NCI-H226 (cell line): ENCODE results near the gene PPP2R3A.
"Not testable (repeated sequence)": the region's sequence is repeated elsewhere in the genome, so short reads cannot be mapped to it uniquely, and the experiment has no call there.

Source experiments
- DNase-seq: peaks from one replicate; pipeline ENCODE4 v3.0.0-alpha.2; 2015

PPP2R3A gene

DNA sequence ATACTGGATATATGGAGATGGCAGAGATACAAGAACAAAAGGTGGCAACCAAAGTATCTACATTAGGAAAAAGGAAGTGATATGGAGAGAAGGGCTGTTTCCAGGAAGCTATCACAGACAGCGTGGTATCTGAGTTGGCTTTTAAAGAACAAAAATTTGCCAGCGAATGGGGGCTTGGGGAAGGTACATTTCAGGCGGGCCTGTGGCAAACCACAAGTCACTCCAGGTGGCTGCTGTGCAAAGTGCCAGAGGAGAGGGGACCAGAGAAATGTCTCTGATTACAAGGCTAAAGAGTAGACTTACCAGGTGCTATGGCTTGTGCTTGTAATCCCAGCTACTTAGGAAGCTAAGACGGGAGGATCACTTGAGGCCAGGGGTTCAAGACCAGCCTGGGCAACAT is 139.5 kb downstream of the PPP2R3A start:
- no peak for DNase-seq

DNA sequence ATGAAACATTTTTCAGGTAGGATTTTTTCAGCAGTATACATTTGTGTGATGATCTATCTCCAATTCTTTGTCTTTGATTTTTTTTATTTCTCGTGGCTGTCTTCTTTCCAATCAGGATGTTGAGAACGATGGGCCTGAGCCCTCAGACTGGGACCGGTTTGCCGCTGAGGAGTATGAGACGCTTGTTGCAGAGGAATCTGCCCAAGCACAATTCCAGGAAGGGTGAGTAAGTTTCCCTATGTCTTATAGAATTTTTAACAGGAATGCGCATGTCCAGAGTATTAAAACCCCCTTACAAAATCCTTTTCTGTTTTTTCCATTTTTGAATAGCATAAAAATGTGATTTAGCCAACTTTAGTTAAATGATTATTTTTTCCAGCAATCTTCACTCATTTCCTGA is 140.6 kb downstream of the PPP2R3A start:
- DNase-seq: no peak

DNA sequence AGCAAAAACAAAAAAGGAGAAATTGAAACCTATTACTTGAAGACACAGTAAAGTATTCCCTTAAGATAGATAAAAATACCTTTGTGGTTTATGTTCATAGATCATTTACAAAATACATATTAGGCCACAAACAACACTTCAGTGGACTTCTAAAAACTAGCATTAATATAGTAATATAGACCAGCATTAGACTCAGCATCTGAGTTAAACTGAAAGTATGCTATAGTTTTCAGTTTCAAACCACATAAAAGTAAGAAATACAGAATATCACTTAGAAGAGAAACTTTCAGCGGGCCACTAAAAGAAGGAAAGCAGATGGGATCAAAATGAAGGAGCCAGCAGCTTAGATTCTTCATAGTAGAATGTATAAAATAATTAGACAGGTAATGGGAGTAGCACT is 144.0 kb downstream of the PPP2R3A start:
- DNase-seq: no peak

DNA sequence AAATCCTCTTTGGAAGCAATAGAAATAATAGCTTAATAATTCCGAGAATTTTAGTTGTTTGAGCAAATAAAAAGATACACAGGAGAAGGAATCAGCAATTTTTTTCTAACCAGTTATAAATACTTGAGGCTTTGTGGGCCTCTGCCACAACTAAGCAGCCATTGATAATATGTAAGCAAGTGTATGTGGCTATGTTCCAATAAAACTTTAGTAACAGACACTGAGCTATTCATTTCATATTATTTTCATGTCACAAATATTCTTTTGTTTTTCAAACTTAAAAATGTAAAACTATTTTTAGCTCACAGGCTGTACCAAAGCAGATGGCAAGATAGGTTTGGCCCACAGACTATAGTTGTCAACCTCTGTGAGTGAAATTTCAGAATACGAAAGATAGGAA is 145.0 kb downstream of the PPP2R3A start:
- no peak for DNase-seq

DNA sequence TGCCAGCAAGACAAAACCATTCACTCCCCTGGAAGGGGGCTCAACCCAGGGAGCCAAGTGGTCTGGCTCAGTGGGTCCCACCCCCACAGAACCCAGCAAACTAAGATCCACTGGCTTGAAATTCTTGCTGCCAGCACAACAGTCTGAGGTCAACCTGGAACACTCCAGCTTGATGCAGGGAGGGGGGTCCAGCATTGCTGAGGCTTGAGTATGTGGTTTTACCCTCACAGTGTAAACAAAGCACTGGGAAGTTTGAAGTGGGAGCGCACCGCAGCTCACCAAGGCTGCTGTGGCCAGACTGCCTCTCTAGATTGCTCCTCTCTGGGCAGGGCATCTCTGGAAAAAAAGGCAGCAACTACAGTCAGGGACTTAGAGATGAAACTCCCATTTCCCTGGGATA is 148.9 kb downstream of the PPP2R3A start:
- DNase-seq: no peak

DNA sequence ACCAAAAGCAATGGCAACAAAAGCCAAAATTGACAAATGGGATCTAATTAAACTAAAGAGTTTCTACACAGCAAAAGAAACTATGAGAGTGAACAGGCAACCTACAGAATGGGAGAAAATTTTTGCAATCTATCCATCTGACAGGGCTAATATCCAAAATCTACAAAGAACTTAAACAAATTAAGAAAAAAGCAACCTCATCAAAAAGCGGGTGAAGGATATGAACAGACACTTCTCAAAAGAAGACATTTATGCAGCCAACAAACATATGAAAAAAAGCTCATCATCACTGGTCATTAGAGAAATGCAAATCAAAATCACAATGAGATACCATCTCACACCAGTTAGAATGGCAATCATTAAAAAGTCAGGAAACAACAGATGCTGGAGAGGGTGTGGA is 153.8 kb downstream of the PPP2R3A start:
- not testable (repeated sequence) for DNase-seq

DNA sequence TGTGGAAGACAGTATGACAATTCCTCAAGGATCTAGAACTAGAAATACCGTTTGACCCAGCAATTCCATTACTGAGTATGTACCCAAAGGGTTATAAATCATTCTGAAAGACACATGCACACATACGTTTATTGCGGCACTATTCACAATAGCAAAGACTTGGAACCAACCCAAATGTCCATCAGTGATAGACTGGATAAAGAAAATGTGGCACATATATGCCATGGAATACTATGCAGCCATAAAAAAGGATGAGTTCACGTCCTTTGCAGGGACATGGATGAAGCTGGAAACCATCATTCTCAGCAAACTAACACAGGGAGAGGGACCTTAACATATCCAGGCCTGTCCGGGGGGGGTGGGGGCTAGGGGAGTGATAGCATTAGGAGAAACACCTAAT is 154.3 kb downstream of the PPP2R3A start:
- DNase-seq: not testable (repeated sequence)

DNA sequence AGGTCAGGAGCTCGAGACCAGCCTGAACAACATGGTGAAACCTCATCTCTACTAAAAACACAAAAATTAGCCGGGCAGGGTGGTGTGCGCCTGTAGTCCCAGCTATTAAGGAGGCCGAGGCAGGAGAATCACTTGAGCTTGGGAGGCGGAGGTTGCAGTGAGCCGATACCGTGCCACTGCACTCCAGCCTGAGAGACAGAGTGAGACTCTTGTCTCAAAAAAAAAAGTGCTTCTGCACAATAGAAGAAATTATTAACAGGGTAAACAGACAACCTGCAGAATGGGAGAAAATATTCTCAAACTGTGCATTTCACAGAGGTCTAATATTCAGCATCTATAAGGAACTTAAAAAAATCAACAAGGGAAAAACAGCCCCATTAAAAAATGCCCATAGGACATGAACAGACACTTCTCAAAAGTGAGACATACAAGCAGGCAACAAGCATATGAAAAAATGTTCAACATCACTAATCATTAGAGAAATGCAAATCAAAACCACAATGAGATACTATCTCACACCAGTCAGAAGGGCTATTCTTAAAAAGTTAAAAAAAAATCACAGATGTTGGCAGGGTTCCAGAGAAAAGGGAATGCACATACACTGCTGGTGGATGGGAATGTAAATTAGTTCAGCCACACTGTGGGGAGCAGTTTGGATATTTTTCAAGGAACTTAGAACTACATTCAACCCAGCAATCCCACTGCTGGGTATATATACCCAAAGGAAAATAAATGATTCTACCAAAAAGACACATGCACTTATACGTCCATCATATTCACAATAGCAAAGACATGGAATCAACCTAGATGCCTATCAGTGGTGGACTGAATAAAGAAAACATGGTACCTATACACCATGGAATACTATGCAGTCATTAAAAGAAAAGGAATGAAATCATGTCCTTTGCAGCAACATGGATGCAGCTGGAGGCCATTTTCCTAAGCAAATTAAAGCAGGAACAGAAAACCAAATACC is 155.1 kb downstream of the PPP2R3A start:
- peak; percentile 15 for DNase-seq

DNA sequence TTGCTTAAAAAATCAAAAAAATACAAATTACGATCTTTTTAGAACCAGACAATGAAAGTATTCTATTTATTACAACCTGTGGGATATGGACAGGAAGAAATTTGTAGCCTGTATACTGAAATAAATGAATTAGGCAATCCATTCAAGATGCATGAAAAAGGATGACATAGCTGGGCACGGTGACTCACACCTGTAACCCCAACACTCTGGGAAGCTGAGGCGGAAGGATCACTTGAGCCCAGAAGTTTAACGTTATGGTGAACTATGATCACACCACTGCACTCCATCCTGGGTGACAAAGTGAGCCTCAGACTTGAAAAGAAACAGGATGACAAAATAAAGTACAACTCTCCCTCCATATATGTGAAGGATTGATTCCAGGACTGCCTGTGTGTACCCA is 156.5 kb downstream of the PPP2R3A start:
- DNase-seq: no peak

DNA sequence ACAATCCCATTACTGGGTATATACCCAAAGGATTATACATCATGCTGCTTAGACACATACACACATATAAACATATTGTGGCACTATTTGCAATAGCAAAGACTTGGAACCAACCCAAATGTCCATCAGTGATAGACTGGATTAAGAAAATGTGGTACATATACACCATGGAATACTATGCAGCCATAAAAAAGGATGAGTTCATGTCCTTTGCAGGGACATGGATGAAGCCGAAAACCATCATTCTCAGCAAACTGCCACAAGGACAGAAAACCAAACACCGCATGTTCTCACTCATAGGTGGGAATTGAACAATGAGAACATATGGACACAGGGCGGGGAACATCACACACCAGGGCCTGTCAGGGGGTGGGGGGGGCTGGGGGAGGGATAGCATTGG is 166.1 kb downstream of the PPP2R3A start:
- DNase-seq: not testable (repeated sequence)

DNA sequence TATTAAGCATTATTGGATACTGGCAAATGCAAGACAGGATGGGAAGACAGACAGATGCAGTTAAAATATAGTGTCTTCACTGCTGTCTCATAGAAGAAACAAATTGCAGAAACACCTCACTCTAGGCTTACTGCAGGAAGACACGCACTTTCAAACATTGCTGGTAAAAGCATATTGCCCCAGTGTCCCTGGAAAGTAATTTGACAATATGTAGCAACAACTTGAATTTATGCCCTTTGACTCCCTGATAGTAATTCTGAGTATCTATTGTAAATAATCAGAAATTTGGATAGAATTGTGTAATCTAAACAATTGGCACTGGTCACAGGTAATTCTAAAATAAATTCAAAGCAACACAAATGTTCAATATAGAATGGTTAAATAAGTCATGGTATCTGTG is 168.6 kb downstream of the PPP2R3A start:
- no peak for DNase-seq

DNA sequence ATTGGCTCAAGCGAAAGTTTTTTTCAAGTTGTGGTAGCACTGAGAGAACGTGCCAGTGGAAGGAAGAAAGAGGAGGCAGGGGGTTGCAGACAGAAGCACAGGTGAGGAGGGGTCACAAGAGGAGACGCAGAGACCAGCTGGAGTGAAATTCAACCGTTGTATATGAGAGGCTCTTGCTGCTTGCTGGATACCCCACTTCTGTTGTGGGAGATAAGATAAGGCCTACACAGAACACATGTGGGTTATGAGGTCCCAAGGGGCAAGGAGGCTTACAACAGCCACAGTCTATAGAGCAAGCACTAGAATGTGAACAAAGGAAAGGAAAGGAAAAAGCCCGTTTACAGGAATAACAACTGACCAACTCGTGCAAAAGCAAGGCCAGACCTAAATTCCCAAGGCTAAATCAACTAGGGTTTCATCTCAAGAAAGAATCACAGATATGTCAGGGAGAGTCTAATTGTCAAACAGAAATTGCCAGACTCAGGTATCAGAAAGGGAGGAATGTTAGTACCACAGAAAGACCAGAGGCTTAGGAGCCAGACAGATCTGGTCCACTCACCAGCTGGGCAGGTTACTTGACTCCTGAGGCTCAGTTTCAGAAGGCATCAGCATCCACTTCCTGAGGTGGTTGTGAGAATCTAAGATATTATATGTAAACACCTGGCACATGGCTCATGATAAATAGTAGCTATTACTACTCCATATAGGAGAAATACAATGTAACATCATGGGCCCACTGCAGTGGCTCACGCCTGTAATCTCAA is 169.7 kb downstream of the PPP2R3A start:
- no peak for DNase-seq

DNA sequence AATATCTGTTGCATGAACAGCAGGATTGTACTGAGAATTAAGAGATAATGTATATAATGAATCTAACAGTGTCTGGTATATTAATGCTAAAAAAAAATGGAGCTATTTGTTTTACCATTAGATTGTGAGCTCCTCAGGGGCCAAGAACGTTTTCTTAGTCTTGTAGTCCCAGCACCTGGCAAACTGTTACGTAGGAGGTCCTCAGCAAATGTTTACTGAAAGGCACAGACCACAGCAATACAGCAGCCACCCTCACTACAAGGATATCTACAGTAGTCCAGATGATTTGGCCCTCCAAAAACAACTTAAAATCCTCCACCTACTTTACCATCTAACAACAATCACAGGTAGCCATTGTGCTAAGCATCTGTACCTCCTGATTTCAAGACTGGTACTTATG is 170.9 kb downstream of the PPP2R3A start:
- no peak for DNase-seq

DNA sequence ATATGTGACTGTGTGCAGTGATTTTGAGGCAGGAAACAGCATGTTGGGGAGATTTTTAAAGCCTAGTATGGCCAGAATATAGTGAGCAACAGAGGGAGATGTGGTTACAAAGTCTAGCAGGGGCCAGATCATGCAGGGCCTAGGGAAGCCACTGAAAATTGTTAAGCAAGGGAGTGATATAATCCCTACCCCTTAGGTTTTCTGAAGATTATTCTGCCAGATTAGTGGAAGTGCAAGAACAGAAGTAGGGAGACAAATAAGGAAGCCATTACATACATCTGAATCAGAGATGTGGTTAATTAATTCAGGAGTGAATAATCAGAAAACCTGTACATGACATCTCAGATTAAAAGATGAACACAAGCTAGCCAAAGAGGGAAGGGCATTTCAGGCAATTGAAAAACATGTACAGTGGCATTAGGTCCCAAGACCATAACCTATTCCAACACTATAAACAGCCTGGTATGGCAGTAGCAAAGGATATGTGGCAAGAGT is 175.8 kb downstream of the PPP2R3A start:
- DNase-seq: no peak

DNA sequence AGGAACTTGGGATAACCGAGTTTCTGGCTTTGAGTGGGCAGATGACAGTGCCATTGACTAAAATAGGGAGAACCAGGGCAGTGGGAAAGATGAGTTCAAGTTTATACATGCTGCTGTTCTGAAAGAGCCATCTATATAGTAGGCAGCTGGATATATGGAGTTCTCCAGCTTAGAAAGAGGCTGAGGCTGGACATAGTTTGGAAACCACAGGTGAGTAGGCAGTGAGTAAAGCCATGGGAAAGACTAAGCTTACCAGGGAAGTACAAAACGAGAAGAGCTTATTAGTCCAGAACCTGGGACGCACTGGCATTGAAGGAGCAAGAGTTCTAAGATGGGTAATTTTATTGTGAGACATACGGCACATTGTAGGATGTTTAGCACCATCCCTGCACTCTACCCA is 176.4 kb downstream of the PPP2R3A start:
- peak; percentile 22 for DNase-seq

DNA sequence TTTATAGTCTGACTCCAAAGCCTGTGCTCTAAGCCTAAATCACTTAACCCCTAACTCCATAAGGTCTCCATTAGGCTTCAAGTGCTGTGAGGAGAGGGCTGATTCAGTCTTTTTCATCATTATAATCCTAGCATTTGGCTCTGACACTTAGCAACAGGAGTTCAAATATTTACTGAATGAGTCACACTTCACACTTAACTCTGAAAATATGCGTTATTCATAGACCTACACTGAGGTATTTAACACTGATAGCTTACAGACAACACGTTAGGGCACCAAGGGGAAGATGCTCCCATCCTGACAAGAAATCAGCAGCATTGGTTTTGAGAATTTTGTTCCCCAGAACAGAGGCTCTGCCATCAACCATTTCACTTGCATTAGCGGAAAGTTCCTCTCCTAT is 177.1 kb downstream of the PPP2R3A start:
- peak; percentile 91 for DNase-seq

DNA sequence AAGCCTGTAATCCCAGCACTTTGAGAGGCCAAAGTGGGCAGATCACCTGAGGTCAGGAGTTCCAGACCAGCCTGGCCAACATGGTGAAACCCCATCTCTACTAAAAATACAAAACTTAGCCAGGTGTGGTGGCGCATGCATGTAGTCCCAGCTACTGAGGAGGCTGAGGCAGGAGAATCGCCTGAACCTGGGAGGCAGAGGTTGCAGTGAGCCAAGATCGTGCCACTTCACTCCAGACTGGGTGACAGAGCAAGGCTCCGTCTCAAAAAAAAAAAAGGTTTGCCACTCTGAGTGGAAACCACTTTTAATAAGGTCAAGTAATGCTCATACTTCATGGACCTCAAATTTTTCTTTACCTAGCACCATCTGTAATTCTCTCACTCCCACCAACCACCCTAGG is 178.9 kb downstream of the PPP2R3A start:
- not testable (repeated sequence) for DNase-seq

DNA sequence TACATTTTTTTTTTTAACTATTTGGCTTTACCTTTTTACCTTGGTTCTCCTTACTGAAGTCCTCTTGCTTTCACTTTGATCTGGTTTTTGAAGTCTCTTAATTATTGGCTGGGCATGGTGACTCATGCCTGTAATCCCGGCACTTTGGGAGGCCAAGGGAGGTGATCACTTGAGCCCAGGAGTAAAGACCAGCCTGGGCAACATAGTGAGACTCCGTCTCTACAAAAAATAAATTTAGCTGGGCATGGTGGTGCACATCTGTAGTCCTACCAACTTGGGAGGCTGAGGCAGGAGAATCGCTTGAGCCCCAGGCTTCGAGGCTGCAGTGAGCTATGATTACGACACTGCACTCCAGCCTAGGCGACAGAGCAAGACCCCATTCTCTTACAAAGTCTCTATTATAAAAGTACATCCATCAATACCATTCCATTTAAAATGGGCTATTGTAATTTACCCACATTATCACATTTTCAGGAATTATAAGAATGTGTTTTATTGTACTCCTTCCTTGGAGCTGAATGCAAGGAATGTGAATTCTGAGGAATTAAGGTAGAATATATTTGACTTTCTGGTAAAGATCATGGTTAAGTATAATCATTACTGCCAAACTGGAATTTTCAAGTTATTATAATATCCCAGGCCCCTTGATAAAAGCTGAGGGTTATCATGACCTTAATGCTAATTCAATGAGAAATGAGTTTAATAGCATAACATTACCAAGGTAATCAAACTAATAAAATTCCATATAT is 181.6 kb downstream of the PPP2R3A start:
- DNase-seq: no peak

DNA sequence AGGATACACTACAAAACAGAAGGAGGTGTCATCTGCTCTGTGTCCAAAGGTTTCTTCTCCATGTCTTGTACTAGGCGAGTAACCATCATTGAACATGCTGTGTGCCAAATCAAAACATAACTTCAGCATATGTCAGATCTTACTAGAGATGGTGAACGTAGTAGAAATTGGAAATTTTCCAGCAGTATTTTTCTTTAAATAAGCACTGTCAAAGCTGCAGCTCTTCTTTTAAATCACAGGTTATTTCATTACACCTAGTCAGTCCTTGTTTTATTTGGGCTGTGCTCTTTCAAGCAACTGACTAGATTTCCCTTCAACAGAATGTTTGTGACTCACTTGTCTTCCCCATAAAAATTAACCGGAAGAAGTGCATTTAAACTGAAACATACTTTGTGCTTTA is 184.1 kb downstream of the PPP2R3A start:
- peak; percentile 12 for DNase-seq

DNA sequence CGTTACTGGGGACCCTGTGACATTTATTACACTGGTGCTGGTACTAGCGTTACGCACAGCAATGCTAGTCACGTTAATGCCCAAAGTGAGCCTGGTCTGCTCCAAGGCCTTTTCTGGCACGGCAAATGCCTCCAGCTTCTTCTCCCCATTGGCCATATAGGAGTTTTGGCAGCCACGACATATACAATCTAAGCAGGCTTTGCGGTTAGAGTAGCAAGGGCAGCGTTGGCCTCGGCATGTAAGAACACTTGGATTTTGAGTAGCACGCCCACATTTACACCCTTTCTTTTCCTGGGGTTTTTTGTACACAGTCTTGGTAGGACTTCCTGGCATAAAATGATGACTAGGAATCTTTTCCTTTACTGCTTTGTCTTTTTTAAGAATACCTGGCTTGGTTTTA is 185.7 kb downstream of the PPP2R3A start:
- DNase-seq: no peak

DNA sequence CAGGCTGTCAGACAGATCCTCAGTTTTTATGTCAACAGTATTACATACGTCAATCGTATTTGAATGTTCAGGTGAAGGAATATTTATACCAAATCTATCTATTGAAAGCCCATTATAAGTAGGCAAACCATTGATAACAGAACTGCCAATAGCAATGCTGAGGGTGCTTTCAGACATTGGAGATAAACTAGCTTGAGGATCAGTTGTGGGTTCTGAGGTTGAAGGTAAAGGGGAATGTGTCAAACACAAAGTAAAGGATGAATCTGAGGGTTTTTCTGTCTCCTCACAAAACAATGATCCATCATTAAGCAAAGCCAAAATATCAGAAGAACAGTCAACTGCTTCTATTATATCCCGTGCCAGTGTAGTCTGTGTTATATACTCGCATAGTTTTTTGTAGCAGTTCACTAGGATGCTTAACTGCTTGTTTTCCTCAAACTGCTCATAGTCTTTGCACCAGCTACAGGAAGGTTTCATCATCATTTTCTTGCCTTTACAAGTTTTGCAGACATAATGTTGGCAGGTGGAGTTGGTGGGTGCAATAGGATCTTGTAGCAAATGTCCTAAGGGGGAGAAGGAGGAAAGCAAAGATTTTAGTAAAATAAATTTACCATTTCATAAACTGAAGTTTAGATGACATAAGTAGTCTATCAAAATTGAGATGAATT is 186.8 kb downstream of the PPP2R3A start:
- DNase-seq: no peak

DNA sequence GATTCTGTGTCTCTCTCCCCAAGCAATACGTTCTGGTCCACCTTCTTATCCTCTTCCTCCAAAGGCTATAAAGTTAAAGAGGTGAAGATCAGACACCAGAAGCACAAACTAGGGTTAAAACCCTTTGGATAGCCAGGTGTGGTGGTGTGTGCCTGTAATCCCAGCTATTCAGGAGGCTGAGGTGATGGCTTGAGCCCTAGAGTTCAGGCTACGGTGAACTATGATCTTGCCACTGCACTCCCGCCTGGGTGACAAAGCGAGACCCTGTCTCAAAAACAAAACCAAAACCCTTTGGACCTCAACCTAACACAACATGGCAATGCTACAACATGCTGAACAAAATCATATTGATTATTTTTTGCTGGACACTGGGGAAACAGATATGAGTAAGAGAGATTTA is 187.4 kb downstream of the PPP2R3A start:
- DNase-seq: no peak

DNA sequence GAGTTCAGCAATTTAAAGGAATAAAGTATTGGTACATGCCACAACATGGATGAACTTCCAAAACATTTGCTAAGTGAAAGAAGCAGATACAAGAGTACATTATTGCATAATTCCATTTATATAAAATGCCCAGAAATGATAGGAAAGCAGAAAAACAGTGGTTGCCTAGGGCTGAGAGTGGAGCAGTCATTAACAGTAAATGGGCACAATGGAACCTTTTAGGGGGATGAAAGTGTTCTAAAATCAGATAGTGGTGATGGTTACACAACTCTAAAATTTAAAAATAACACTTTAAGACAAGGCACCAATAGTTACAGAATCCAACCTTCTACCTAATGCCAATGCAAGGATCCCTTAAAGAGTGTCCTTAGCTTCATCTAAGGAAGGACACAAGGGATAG is 196.0 kb downstream of the PPP2R3A start:
- DNase-seq: no peak
